ENCODE measurements around the gene RUFY4.

Gene RUFY4

GRCh38 chr2:218059289-218059688, 9.8 kb upstream of the RUFY4 start:
- no peaks in the 10 kb centered on the region for H4K20me1 ChIP-seq (ENCODE audit: insufficient read depth, low read length, poor library complexity, severe bottlenecking)
- H3K36me3 ChIP-seq (ENCODE audit: insufficient read depth, low read length): no peaks in the 10 kb centered on the region
- H2AFZ ChIP-seq (ENCODE audit: low read length): no peak overlapping the region
- no peak overlapping the region for H3K4me2 ChIP-seq (ENCODE audit: low read depth, low read length, poor library complexity, severe bottlenecking)
- no peaks in the 10 kb centered on the region for H3K9me2 ChIP-seq (replicated peaks; ENCODE audit: low read depth, low read length)
- H3K79me2 ChIP-seq (ENCODE audit: insufficient read depth, low read length): no peaks in the 10 kb centered on the region
- H3K4me3 ChIP-seq (ENCODE audit: low read length, poor library complexity, severe bottlenecking): no peak overlapping the region
- no peak for TF ChIP-seq CTCF (conservative IDR thresholded peaks at IDR 0.05; ENCODE audit: low read length)
- TF ChIP-seq EZH2phosphoT487 (IDR thresholded peaks at IDR 0.05; ENCODE audit: borderline replicate concordance): no peak
- peaks cover 4% of the 10 kb centered on the region for H3K4me1 ChIP-seq (ENCODE audit: insufficient read depth, low read length, poor library complexity, severe bottlenecking)
- H3F3A ChIP-seq (ENCODE audit: low read depth): no peaks in the 10 kb centered on the region
- no peaks in the 10 kb centered on the region for H3K27me3 ChIP-seq (ENCODE audit: insufficient read depth, low read length, poor library complexity, severe bottlenecking)
- H3K9ac ChIP-seq (ENCODE audit: low read depth, low read length, poor library complexity, severe bottlenecking): no peak overlapping the region
- no peaks in the 10 kb centered on the region for H3K9me3 ChIP-seq (ENCODE audit: insufficient read depth, low read depth, low read length)

- H3K9me3 ChIP-seq (ENCODE audit: insufficient read depth, low read depth, low read length): no peaks in the 10 kb centered on the region
- peaks cover 10% of the 10 kb centered on the region for H3K4me1 ChIP-seq (ENCODE audit: insufficient read depth, low read length, poor library complexity, severe bottlenecking)
- no peaks in the 10 kb centered on the region for H3K9me2 ChIP-seq (replicated peaks; ENCODE audit: low read depth, low read length)
- H2AFZ ChIP-seq (ENCODE audit: low read length): no peak overlapping the region
- no peak overlapping the region for H3K4me3 ChIP-seq (ENCODE audit: low read length, poor library complexity, severe bottlenecking)
- no peaks in the 10 kb centered on the region for H3K36me3 ChIP-seq (ENCODE audit: insufficient read depth, low read length)
- no peaks in the 10 kb centered on the region for H3K27me3 ChIP-seq (ENCODE audit: insufficient read depth, low read length, poor library complexity, severe bottlenecking)
- TF ChIP-seq EZH2phosphoT487 (IDR thresholded peaks at IDR 0.05; ENCODE audit: borderline replicate concordance): no peak
- TF ChIP-seq CTCF (conservative IDR thresholded peaks at IDR 0.05; ENCODE audit: low read length): no peak
- H3K9ac ChIP-seq (ENCODE audit: low read depth, low read length, poor library complexity, severe bottlenecking): no peak overlapping the region
- H3K4me2 ChIP-seq (ENCODE audit: low read depth, low read length, poor library complexity, severe bottlenecking): no peak overlapping the region
- H3F3A ChIP-seq (ENCODE audit: low read depth): no peaks in the 10 kb centered on the region
- H3K79me2 ChIP-seq (ENCODE audit: insufficient read depth, low read length): no peaks in the 10 kb centered on the region
- no peaks in the 10 kb centered on the region for H4K20me1 ChIP-seq (ENCODE audit: insufficient read depth, low read length, poor library complexity, severe bottlenecking)
Measured at GRCh38 chr2:218060118-218060517, 8.9 kb upstream of the RUFY4 start.

GRCh38 chr2:218060950-218061660, 7.9 kb upstream of the RUFY4 start:
- Histone ChIP-seq H3K27me3 (ENCODE audit: insufficient read depth, low read length, poor library complexity, severe bottlenecking) (no peaks in the 10 kb centered on the region), H3K4me2 (ENCODE audit: low read depth, low read length, poor library complexity, severe bottlenecking) (no peak overlapping the region)
- TF ChIP-seq EZH2phosphoT487 (IDR thresholded peaks at IDR 0.05; ENCODE audit: borderline replicate concordance) (no peak), CTCF (conservative IDR thresholded peaks at IDR 0.05; ENCODE audit: low read length) (no peak)

More at GRCh38 chr2:218060950-218061660, 7.9 kb upstream of the RUFY4 start:
- H2AFZ ChIP-seq (ENCODE audit: low read length): no peak overlapping the region
- no peaks in the 10 kb centered on the region for H3K9me2 ChIP-seq (replicated peaks; ENCODE audit: low read depth, low read length)
- no peaks in the 10 kb centered on the region for H3F3A ChIP-seq (ENCODE audit: low read depth)
- H3K4me1 ChIP-seq (ENCODE audit: insufficient read depth, low read length, poor library complexity, severe bottlenecking): peaks cover 18% of the 10 kb centered on the region
- H3K4me3 ChIP-seq (ENCODE audit: low read length, poor library complexity, severe bottlenecking): no peak overlapping the region
- no peaks in the 10 kb centered on the region for H3K79me2 ChIP-seq (ENCODE audit: insufficient read depth, low read length)
- H3K9me3 ChIP-seq (ENCODE audit: insufficient read depth, low read depth, low read length): no peaks in the 10 kb centered on the region
- no peak overlapping the region for H3K9ac ChIP-seq (ENCODE audit: low read depth, low read length, poor library complexity, severe bottlenecking)
- no peaks in the 10 kb centered on the region for H4K20me1 ChIP-seq (ENCODE audit: insufficient read depth, low read length, poor library complexity, severe bottlenecking)
- no peaks in the 10 kb centered on the region for H3K36me3 ChIP-seq (ENCODE audit: insufficient read depth, low read length)
